ENCODE results near the gene NUDT1. TPM values are rescaled to one million over a fixed set of nuclear protein-coding genes. Genes with fewer than 3 reads are reported as not detected.

NUDT1 gene
- total RNA-seq, 1 donor from 2014 or later, result 81.6 TPM

DNA sequence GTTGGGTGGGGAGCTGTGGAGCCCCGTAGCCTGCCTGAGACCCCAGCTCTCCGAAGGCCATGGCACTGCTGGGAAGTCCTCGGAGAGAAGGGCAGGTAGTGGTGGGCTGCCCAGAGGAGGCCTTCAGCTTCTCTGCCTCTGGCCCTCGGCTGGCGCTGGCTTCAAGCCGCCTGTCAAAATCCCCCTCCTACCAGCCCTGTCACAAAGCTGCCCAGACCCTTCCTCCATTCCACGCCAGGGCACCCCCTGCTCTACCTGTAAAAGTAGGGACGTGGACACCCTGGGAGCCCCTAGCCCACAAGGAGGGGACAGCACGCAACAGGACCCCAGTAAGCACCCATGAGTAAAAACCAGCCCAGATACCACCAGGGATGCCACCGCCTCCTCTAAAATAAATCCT lies 40.9 kb upstream of the NUDT1 start:
- H3K27me3 Mint-ChIP-seq, result no peaks in the 10 kb centered on the region
- H3K27ac Mint-ChIP-seq, result no peak overlapping the region
- H3K36me3 Mint-ChIP-seq (ENCODE audit: low read depth), result peaks cover 18% of the 10 kb centered on the region
- no peaks in the 10 kb centered on the region for H3K9me3 Mint-ChIP-seq
- H3K4me3 Mint-ChIP-seq, result no peak overlapping the region
- intact Hi-C loops (cut with micrococcal nuclease), result no loop called here
- DNase-seq, result no peak
- H3K4me1 Mint-ChIP-seq, result no peaks in the 10 kb centered on the region

DNA sequence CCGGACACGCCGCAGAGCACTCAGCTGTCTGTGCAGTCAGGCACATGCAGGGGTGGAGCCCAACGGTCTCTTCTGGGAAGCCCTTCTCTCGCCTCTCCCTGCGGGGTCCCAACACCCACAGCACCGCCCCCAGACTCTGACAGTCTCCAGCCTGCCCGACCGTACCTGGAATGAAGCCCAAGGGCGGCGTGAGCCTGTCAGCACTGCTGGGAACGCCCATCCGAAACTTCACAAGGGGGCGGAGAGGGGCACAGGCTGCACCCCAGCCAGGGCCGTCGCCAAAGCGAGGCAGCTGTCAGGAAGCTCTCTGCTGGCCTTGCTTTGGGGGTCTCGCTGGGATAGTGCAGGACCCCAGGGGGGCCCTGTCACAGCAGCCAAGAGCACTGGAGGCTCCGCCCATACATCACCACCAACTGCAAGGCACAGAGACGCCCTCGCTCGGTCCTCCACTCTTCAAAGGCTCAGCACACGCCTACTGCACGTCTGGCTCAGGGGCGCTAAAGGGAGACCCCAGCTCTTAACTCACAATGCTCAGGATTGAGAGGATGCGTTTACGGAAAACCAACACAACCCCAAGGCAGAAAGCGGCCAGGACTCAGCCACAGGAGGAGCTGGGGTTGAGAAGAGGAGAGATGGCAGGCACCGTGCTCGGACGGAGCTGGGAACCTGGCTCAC lies 40.2 kb upstream of the NUDT1 start:
- Mint-ChIP-seq H3K4me3 (no peak overlapping the region), H3K27me3 (no peaks in the 10 kb centered on the region), H3K27ac (no peak overlapping the region), H3K4me1 (no peaks in the 10 kb centered on the region), H3K9me3 (no peaks in the 10 kb centered on the region), H3K36me3 (ENCODE audit: low read depth) (peaks cover 13% of the 10 kb centered on the region)
- intact Hi-C loops (cut with micrococcal nuclease), result no loop called here
- no peak for DNase-seq

DNA sequence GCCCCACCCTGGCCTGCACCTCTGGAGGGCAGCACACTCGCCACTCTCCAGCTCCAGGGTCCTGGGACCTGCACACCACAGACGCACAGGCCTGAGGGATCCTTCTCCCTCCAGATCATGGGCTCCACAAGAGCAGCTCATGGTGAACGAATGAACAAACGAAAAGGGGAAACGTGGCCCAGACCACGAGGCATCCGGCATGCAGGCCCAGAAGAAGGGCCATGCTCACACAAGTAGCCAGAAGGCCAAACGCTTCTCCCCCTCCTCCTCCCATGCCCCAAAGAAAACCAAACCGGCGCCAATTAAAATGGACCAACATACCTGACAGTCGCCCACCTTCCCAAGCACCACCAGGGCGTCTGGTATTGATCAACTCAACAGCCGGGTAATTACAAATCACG lies 39.7 kb upstream of the NUDT1 start:
- intact Hi-C loops (cut with micrococcal nuclease), result no loop called here
- no peaks in the 10 kb centered on the region for H3K9me3 Mint-ChIP-seq
- no peak overlapping the region for H3K27ac Mint-ChIP-seq
- H3K36me3 Mint-ChIP-seq (ENCODE audit: low read depth), result peaks cover 9% of the 10 kb centered on the region
- H3K27me3 Mint-ChIP-seq, result no peaks in the 10 kb centered on the region
- DNase-seq, result no peak
- H3K4me3 Mint-ChIP-seq, result no peak overlapping the region
- H3K4me1 Mint-ChIP-seq, result no peaks in the 10 kb centered on the region

DNA sequence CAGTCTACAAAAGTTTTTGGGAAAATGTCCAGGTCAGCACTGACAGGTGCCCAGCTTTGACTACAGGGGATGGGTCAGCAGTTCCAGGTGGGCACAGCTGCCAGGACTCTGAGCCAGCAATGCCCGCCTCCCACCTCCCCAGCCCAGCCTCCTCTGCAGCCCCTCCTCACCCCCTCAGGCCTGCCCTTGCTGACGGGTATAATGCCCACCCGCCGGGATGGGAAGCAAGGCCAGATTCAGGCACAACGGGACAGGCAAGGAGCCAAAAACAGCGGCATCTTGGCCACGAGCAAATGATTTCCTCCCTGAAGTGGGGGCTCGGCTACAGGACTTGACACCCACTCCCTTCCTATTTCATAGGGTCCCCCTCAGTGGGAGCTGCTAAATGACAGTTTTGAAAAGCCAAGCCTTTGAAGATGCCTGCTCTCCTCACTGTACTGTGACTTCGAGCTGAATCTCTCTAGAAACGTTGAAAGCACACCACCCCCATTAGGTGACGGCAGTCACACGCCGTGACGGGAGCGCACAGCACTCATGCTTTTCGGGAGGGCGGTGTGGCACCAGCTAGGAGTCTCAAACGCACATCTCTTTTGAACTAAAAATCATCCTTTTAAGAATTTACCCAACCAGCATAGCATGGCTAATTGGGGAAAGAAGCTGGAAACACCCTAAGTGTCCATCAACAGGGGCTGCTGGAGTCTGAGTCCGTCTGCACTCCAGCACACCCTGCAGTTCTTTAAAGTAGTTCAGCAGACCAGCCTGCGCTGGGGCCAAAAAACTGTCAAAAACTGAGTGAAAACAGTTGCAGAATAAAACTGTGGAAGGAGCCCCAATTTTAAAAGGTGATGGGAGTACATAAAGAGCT lies 38.9 kb upstream of the NUDT1 start:
- H3K4me1 Mint-ChIP-seq, result no peaks in the 10 kb centered on the region
- H3K4me3 Mint-ChIP-seq, result no peak overlapping the region
- H3K9me3 Mint-ChIP-seq, result no peaks in the 10 kb centered on the region
- DNase-seq, result no peak
- no peak overlapping the region for H3K27ac Mint-ChIP-seq
- H3K27me3 Mint-ChIP-seq, result no peaks in the 10 kb centered on the region
- intact Hi-C loops (cut with micrococcal nuclease), result no loop called here
- H3K36me3 Mint-ChIP-seq (ENCODE audit: low read depth), result peaks cover 7% of the 10 kb centered on the region

DNA sequence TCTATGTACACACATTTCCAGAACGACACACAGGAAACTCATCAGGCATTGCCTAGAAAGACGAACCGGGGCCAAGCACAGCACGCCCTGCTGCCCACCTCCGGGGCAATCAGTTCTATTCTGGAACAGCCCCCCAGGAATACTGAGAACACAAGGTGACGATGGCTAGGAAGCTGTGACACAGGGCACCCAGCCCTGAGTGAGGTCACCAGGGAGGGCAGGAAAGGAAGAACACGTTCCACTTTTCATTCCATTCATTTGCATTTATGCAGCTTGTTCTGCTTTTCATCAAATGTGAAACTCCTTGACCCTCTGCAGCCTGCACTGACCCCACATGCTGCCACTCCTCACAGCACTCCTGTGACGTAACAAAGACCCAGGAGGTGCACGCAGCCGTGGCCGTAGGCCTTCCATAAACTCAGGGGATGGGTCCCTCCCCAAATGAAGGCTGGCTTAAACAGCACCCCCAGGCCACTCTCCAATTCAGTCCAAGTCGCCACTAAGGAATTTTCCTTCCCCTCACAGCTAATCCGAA lies 38.2 kb upstream of the NUDT1 start:
- H3K36me3 Mint-ChIP-seq (ENCODE audit: low read depth), result peaks cover 13% of the 10 kb centered on the region
- no peaks in the 10 kb centered on the region for H3K9me3 Mint-ChIP-seq
- no peak overlapping the region for H3K27ac Mint-ChIP-seq
- DNase-seq, result no peak
- no peak overlapping the region for H3K4me3 Mint-ChIP-seq
- no peaks in the 10 kb centered on the region for H3K27me3 Mint-ChIP-seq
- H3K4me1 Mint-ChIP-seq, result no peaks in the 10 kb centered on the region
- intact Hi-C loops (cut with micrococcal nuclease), result no loop called here

DNA sequence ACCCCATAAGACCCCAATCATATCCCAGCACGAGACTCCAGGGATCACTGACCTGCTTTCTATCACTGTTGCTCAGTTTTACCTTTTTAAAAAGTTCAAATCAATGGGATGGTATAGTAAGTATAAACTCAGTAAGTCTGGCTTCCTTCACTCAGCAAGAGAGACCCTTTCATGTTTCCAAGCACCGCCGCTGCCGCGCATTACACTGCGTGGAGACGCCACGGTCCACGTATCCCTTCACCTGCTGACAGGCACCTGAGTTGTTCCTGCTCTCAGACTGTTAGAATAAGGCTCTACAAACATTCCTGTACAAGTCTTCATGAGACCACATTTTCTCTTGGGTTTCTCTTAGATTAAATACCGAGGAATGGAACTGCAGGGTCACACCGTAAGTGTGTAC lies 37.6 kb upstream of the NUDT1 start:
- DNase-seq, result no peak
- Mint-ChIP-seq H3K36me3 (ENCODE audit: low read depth) (peaks cover 15% of the 10 kb centered on the region), H3K4me3 (no peak overlapping the region), H3K4me1 (no peaks in the 10 kb centered on the region), H3K27me3 (no peaks in the 10 kb centered on the region), H3K27ac (no peak overlapping the region), H3K9me3 (no peaks in the 10 kb centered on the region)
- intact Hi-C loops (cut with micrococcal nuclease), result no loop called here

DNA sequence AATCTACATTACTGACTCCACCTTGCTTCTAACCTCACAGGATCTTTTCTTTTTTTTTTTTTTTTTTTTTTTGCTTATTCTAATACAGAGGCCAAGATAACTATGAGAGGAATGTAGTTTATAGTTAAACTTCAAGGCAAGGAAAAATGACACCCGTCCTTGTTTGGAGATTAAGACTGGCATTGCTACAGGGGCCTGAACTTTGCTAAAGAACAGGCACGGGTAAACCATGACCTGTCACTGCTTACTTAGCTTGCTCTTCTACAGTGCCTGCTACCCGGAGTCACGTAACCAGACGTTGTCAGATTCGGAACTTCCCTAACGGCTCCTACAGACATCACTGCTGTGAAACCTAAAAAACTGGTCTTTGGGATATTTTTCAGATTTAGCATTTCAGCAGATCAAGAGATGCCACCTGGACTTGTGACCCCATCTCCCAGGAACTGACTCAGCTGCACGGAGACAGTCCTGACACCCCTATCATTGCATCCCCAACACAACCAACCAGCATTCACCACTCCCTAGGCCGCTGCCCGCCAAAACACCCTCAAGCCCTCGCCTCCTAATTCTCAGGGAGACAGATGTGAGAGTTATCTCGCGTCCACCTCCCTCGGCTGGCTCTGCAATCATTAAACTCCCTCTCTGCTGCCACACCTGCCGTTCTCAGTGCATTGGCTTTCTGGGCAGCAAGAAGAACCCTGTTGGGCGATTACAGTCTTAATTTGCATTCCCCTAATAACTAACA lies 36.8 kb upstream of the NUDT1 start:
- H3K4me1 Mint-ChIP-seq, result peaks cover 3% of the 10 kb centered on the region
- intact Hi-C loops (cut with micrococcal nuclease), result no loop called here
- DNase-seq, result no peak

DNA sequence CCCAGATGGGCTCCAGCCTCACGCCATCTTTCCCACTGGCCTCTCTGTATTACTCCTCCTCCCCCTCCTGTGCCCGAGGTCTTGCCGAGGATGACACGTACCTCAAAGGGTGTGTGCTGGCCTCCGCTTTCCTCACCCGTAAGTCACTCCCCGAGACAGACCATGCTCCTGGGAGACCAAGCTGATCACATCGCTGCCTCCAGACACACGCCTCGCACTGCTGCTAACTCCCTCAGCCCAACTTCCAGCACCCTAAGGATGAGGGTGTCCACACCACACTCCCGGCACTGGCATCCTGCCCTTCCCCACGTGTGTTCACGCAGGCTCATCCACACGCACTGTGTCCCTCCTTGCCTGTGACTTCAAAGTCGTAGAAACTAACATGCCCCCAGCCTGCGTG lies 33.3 kb upstream of the NUDT1 start:
- Mint-ChIP-seq H3K9me3 (no peaks in the 10 kb centered on the region), H3K4me3 (no peak overlapping the region), H3K36me3 (ENCODE audit: low read depth) (peaks cover 30% of the 10 kb centered on the region), H3K27me3 (no peaks in the 10 kb centered on the region), H3K27ac (no peak overlapping the region), H3K4me1 (peaks cover 3% of the 10 kb centered on the region)
- no peak for DNase-seq
- intact Hi-C loops (cut with micrococcal nuclease), result no loop called here

More for the DNA sequence above, 36.8 kb upstream of the NUDT1 start:
- H3K9me3 Mint-ChIP-seq, result no peaks in the 10 kb centered on the region
- no peak overlapping the region for H3K27ac Mint-ChIP-seq
- H3K4me3 Mint-ChIP-seq, result no peak overlapping the region
- H3K27me3 Mint-ChIP-seq, result no peaks in the 10 kb centered on the region
- H3K36me3 Mint-ChIP-seq (ENCODE audit: low read depth), result peaks cover 14% of the 10 kb centered on the region

DNA sequence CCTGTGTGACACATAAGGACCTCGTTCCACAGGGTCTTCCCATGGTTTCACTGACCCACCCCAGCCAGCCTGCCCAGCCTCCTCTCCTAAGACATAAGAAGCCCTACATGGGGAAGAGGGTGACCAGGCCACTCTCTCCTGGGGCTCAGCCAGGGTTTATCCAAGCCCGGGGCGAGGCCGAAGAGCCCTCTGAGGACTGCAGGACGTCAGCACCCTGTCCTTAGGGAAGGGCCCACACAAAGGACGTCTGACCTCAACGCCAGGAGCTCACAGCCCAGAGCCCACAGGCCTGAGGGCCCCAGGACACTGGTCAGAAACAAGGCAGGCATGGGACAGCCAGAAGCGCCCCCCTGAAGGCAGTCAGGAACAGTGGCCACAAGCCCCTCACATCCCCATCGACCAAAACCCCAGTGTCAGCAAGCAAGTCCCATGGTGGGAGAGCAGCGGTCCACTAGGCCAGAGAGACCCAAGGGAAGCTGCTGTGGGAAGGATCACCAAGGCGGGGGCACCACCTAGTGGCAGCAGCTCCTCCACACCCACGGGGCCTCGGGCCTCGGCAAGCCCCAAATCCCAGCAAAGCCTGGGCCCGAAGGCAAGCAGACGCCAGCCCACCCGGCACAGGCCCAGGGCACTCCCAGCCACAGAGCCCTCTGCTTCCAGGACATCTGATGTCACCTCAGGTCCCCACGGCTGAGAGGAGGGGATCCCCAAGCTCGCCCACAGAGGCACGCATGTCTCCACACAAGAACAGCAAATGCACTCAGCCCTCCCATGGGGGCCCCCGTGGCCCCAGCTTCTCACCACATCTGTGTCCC lies 32.7 kb upstream of the NUDT1 start:
- H3K4me3 Mint-ChIP-seq, result no peak overlapping the region
- peak overlapping the region; percentile 49 for H3K27ac Mint-ChIP-seq
- DNase-seq, result peak; percentile 81
- peaks cover 3% of the 10 kb centered on the region for H3K4me1 Mint-ChIP-seq
- H3K9me3 Mint-ChIP-seq, result no peaks in the 10 kb centered on the region
- H3K36me3 Mint-ChIP-seq (ENCODE audit: low read depth), result peaks cover 34% of the 10 kb centered on the region
- intact Hi-C loops (cut with micrococcal nuclease), result no loop called here
- no peaks in the 10 kb centered on the region for H3K27me3 Mint-ChIP-seq

DNA sequence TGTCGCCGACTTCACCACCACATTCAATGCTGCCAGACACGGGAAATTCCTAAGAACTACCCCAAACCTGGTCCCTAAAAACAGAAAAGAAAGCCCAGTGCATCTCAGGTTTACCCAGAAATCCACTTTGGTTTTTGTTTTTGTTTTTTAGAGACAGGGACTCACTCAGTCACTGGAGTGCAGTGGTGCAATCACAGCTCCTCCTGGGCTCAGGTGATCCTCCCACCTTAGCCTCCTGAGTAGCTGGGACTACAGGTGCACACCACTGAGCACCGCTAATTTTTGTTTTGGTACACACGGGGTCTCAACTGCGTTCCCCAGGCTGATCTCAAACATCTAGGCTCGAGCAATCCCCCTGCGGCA lies 32.1 kb upstream of the NUDT1 start:
- no peaks in the 10 kb centered on the region for H3K9me3 Mint-ChIP-seq
- intact Hi-C loops (cut with micrococcal nuclease), result no loop called here
- peaks cover 34% of the 10 kb centered on the region for H3K36me3 Mint-ChIP-seq (ENCODE audit: low read depth)
- no peak for DNase-seq
- no peaks in the 10 kb centered on the region for H3K27me3 Mint-ChIP-seq
- H3K4me3 Mint-ChIP-seq, result no peak overlapping the region
- H3K4me1 Mint-ChIP-seq, result peaks cover 3% of the 10 kb centered on the region
- H3K27ac Mint-ChIP-seq, result peak overlapping the region; percentile 49

DNA sequence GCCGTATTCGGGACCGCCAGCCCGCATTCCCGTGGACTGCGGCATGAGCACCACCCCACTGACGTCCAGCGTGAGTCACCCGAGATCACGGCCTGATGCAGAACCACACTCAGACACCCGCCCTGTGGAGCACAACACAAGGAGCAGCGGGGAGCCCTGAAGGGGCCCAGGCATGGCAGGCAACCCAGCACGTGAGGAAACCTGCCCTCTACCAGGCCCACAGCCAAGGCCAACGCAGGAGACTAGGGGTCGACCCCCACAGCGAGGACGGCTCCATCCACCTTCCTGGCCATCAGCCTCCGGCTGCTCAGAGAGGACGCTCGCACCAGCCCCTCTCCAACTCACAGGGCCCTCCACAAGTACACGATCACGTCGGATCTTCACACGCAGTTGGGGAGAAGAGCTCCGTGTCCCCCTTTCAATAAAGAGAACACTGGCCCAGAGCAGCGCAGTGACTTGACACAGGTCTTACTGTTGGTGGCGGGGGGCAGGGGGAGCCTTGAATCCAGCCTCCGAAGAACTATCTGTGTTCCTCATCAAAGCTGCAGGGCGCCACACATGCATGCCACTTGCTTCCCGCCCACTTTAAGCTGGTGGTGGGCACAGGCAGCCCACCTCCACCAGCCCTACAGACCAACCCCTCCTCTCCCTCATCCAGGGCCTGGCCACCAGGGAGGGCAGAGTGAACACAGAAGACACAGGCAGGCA lies 31.3 kb upstream of the NUDT1 start:
- H3K36me3 Mint-ChIP-seq (ENCODE audit: low read depth), result peaks cover 39% of the 10 kb centered on the region
- intact Hi-C loops (cut with micrococcal nuclease), result no loop called here
- no peaks in the 10 kb centered on the region for H3K9me3 Mint-ChIP-seq
- H3K27me3 Mint-ChIP-seq, result no peaks in the 10 kb centered on the region
- no peak for DNase-seq
- H3K4me1 Mint-ChIP-seq, result peaks cover 3% of the 10 kb centered on the region
- H3K27ac Mint-ChIP-seq, result no peak overlapping the region
- H3K4me3 Mint-ChIP-seq, result no peak overlapping the region

DNA sequence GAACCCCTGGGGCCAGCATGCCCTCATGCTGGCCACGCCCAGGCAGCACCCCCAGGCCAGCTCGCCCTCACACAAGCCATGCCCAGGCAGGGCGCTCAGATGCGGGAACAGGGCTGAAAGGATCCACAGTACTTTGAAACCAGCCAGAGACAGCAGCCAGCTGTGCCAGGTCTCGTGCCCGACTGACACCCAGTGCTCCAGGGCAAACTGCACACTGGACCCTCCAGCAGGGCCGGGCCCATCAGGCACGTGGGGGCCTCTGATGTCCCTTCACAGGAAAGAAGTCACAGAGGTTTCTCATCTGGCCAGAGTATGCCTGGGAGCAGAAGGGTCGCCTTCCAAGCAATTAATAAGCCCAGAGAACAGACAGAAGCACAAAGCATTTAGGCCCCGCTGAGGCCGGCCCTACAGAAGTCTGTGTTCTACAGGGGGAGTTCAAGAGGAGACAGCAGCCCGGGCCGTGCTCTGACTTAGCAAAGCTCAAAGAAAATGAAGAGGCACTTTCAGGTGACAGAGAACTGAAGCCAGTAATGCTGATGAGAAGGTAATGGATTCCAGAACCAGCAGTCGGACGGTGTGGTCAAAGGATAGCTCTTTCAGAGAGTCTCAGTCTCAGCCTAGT lies 30.7 kb upstream of the NUDT1 start:
- no peak for DNase-seq
- intact Hi-C loops (cut with micrococcal nuclease), result no loop called here
- Mint-ChIP-seq H3K4me3 (no peak overlapping the region), H3K27ac (no peak overlapping the region), H3K9me3 (no peaks in the 10 kb centered on the region), H3K27me3 (no peaks in the 10 kb centered on the region), H3K4me1 (peaks cover 5% of the 10 kb centered on the region), H3K36me3 (ENCODE audit: low read depth) (peaks cover 44% of the 10 kb centered on the region)

Data from activated CD4-positive, alpha-beta T cell treated with anti-CD3 and anti-CD28 coated beads, Interleukin-2, amount 10 ng/mL, durations not matched to agents 24 days and 14 days (primary cell).